Loucy (cell line): ENCODE results near the gene SIRT7.

Experiments
- H2AFZ ChIP-seq: fragments of 200-600 bp; sonication (generic); 2 replicates; pipeline ENCODE4 v1.6.0; 2016; ENCODE audit warnings: antibody characterized with exemption, mild to moderate bottlenecking, low read length, moderate library complexity
- H3F3A ChIP-seq: fragments of 200-600 bp; 2 replicates; pipeline ENCODE4 v1.6.0; 2016; ENCODE audit warnings: antibody characterized with exemption, low read depth, mild to moderate bottlenecking
- H3K27me3 ChIP-seq: fragments of 200-600 bp; sonication (generic); 2 replicates; pipeline ENCODE4 v1.6.1; 2014; ENCODE audit warnings: low read length, mild to moderate bottlenecking; ENCODE audit not compliant: insufficient read depth, poor library complexity, severe bottlenecking
- H3K36me3 ChIP-seq: fragments of 200-600 bp; sonication (generic); 2 replicates; pipeline ENCODE4 v1.6.1; 2016; ENCODE audit warnings: low read length; ENCODE audit not compliant: insufficient read depth
- H3K4me1 ChIP-seq: fragments of 200-600 bp; sonication (generic); 2 replicates; pipeline ENCODE4 v1.5.1; 2014; ENCODE audit warnings: low read length, mild to moderate bottlenecking; ENCODE audit not compliant: insufficient read depth, poor library complexity, severe bottlenecking
- H3K4me2 ChIP-seq: fragments of 200-600 bp; sonication (generic); 2 replicates; pipeline ENCODE4 v1.6.0; 2014; ENCODE audit warnings: antibody characterized with exemption, low read length, low read depth, mild to moderate bottlenecking; ENCODE audit not compliant: poor library complexity, severe bottlenecking
- H3K4me3 ChIP-seq: fragments of 200-600 bp; sonication (generic); 2 replicates; pipeline ENCODE4 v1.5.1; 2014; ENCODE audit warnings: low read length, mild to moderate bottlenecking, mixed read lengths; ENCODE audit not compliant: poor library complexity, severe bottlenecking
- H3K79me2 ChIP-seq: fragments of 200-600 bp; sonication (generic); 2 replicates; pipeline ENCODE4 v1.6.1; 2014; ENCODE audit warnings: low read length; ENCODE audit not compliant: insufficient read depth
- H3K9ac ChIP-seq: fragments of 200-600 bp; sonication (generic); 2 replicates; pipeline ENCODE4 v1.6.0; 2014; ENCODE audit warnings: mild to moderate bottlenecking, low read depth, low read length, moderate library complexity; ENCODE audit not compliant: poor library complexity, severe bottlenecking
- H3K9me2 ChIP-seq: fragments of 200-600 bp; sonication (generic); replicated peaks from 2 replicates; pipeline ENCODE4 v1.6.1; 2016; ENCODE audit warnings: low read depth, low read length, mixed read lengths
- H3K9me3 ChIP-seq: fragments of 200-600 bp; sonication (generic); 2 replicates; pipeline ENCODE4 v1.6.1; 2014; ENCODE audit warnings: mild to moderate bottlenecking, antibody characterized with exemption, low read length, low read depth; ENCODE audit not compliant: insufficient read depth
- H4K20me1 ChIP-seq: fragments of 200-600 bp; sonication (generic); 2 replicates; pipeline ENCODE4 v1.6.0; 2014; ENCODE audit warnings: antibody characterized with exemption, low read length, mild to moderate bottlenecking; ENCODE audit not compliant: insufficient read depth, poor library complexity, severe bottlenecking
- EZH2phosphoT487 ChIP-seq: fragments of 200-600 bp; IDR thresholded peaks from 2 replicates; pipeline ENCODE4 v1.6.1; 2018; ENCODE audit warnings: antibody characterized with exemption, mild to moderate bottlenecking, moderate library complexity, borderline replicate concordance
- TF ChIP-seq, protein P1 (sequence below): fragments of 200-600 bp; sonication (generic); conservative IDR thresholded peaks from 2 replicates; pipeline ENCODE4 v1.5.1; 2014; ENCODE audit warnings: mild to moderate bottlenecking, antibody characterized with exemption, low read length

SIRT7 gene

DNA sequence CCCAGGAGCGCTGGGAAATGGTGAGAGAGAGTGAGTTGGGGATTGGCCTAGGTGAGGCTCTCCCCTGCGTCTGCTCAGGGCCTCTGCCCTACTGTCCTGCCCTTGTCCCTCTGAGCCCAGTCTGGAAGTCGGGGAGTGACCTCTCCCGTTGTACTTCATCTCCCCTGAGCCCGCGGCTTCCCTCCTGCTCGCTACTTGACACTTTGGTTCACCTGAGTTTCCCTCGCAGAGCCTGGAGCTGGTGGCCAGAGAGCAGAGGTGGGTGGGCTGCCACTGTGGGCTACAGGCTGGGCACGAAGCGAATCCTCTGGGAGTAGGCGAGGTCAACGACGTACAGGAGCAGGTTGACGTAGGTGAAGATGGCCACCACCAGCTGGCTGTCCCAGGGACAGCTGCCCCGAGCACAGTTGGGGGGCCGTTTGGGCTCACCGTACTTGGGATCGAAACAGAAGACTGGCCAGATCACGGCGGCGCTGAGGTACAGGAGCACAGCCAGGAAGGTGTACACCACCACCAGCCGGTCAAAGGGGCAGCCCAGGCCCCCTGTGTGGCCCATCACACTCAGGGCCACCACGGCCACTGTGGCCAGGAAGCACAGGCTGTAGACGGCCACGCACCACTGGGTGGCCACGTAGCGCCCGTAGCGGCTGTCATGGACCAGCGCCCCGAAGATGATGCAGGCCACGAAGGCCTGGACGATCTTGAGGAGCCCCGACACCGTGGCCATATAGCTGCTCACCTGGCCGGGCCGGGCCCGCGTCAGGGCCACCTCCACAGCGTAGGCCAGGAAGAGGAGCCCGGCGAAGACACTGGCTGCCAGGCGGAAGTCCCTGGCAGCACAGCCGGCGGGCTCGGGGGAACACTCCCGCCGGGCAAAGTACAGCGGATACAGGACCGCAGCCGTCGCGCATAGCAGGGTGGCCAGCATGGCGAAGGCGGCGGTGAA is 22.8 kb upstream of the SIRT7 start:
- Histone ChIP-seq H3K4me2 (no peak overlapping the region), H3F3A (no peaks in the 10 kb centered on the region), H3K9ac (no peak overlapping the region), H4K20me1 (no peaks in the 10 kb centered on the region), H3K9me2 (no peaks in the 10 kb centered on the region), H3K79me2 (peaks cover 6% of the 10 kb centered on the region; the same call in 1 of the 2 replicates), H3K4me3 (no peak overlapping the region), H2AFZ (no peak overlapping the region), H3K36me3 (no peaks in the 10 kb centered on the region), H3K4me1 (peaks cover 10% of the 10 kb centered on the region), H3K27me3 (no peaks in the 10 kb centered on the region), H3K9me3 (no peaks in the 10 kb centered on the region)
- TF ChIP-seq EZH2phosphoT487 = no peak
- TF ChIP-seq, protein P1, sequence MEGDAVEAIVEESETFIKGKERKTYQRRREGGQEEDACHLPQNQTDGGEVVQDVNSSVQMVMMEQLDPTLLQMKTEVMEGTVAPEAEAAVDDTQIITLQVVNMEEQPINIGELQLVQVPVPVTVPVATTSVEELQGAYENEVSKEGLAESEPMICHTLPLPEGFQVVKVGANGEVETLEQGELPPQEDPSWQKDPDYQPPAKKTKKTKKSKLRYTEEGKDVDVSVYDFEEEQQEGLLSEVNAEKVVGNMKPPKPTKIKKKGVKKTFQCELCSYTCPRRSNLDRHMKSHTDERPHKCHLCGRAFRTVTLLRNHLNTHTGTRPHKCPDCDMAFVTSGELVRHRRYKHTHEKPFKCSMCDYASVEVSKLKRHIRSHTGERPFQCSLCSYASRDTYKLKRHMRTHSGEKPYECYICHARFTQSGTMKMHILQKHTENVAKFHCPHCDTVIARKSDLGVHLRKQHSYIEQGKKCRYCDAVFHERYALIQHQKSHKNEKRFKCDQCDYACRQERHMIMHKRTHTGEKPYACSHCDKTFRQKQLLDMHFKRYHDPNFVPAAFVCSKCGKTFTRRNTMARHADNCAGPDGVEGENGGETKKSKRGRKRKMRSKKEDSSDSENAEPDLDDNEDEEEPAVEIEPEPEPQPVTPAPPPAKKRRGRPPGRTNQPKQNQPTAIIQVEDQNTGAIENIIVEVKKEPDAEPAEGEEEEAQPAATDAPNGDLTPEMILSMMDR = no peak

- Histone ChIP-seq H3K9ac (peak overlapping the region; percentile 38), H3K4me2 (peak overlapping the region; percentile 69), H3K9me3 (no peaks in the 10 kb centered on the region), H3K4me3 (no peak overlapping the region), H3K36me3 (no peaks in the 10 kb centered on the region), H3K79me2 (peaks cover 6% of the 10 kb centered on the region; the same call in 1 of the 2 replicates), H3F3A (no peaks in the 10 kb centered on the region), H2AFZ (no peak overlapping the region), H4K20me1 (no peaks in the 10 kb centered on the region), H3K4me1 (peaks cover 10% of the 10 kb centered on the region), H3K9me2 (no peaks in the 10 kb centered on the region), H3K27me3 (no peaks in the 10 kb centered on the region)
- TF ChIP-seq EZH2phosphoT487 = no peak
- TF ChIP-seq, protein P1 = no peak
Observed at GRCh38 chr17:81939881-81940385, 22.0 kb upstream of the SIRT7 start.

DNA sequence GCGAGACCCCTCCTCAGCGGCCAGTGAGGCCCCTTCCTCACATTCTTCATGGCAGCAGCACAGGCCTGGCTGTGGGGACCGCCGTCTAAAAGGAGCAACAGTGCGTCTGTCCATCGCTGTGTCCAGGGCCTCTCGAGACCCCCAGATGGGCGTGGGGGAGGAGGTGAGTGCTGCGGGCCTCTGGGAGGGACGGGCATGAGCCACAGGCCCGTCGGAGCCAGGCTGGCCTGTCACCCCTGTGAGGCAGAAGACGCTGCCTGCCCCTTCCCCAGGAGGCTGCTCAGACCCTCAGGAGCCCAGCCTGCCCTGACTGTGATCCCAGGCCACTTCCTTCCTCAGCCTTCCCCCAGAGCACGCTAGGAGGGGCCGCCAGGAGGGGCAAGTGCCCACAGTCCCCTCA is 21.2 kb upstream of the SIRT7 start:
- no peaks in the 10 kb centered on the region for H3K36me3 ChIP-seq
- H3F3A ChIP-seq = no peaks in the 10 kb centered on the region
- 0 out of 2 replicates have a peak overlapping the region, but pooled peaks have one; percentile 15 for H2AFZ ChIP-seq
- no peaks in the 10 kb centered on the region for H3K9me3 ChIP-seq
- TF ChIP-seq, protein P1 = no peak
- no peak for TF ChIP-seq EZH2phosphoT487
- H3K79me2 ChIP-seq = peaks cover 6% of the 10 kb centered on the region; the same call in 1 of the 2 replicates
- peak overlapping the region; percentile 69 for H3K4me2 ChIP-seq
- peak overlapping the region; percentile 40 for H3K4me3 ChIP-seq
- no peaks in the 10 kb centered on the region for H4K20me1 ChIP-seq
- H3K9me2 ChIP-seq = no peaks in the 10 kb centered on the region
- peaks cover 10% of the 10 kb centered on the region for H3K4me1 ChIP-seq
- H3K9ac ChIP-seq = peak overlapping the region; percentile 38
- no peaks in the 10 kb centered on the region for H3K27me3 ChIP-seq
